K562 (cell line): ENCODE measurements around the gene ECM2. TPM values are rescaled to one million over a fixed set of nuclear protein-coding genes. Genes with fewer than 3 reads are reported as not detected.

Experiments used
- ATAC-seq: fragments of 200-7000 bp; cut with Tn5 transposase; 3 replicates; pipeline ENCODE4 v1.9.1; 2020; ENCODE audit warnings: moderate library complexity
- BruUV-seq: library from RNA; stranded (reverse); fragments of 400-500 nt; replicated peaks from 2 replicates; lab custom pipeline; 2021; lab: Mats Ljungman, UMichigan
- CTCF ChIA-PET: fragments of 300-600 bp; formaldehyde crosslinking; extraction: SDS; loops from one replicate; lab custom pipeline; 2021; ENCODE audit warnings: low intra/inter-chr PET ratio; lab: Yijun Ruan, JAX
- POLR2A ChIA-PET: fragments of 300-600, 350-650 bp; sonication (Branson Sonifier 250); formaldehyde crosslinking; extraction: SDS; loops from one replicate; lab custom pipeline; 2021; ENCODE audit warnings: antibody characterized with exemption, inconsistent platforms; lab: Yijun Ruan, JAX
- DNase-seq, 4 experiments: peaks; one replicate each; pipeline versions ENCODE4 v3.0.0 to v3.0.0-alpha.2; 2011 to 2018; ENCODE audit warnings: low spot score in 3 of 4, mixed read lengths in 3 of 4; ENCODE audit errors: extremely low read depth in 1 of 4
- FAIRE-seq: peaks from 2 replicates; lab custom pipeline; 2011; peaks lifted over from hg19 to GRCh38; lab: Jason Lieb, UNC
- H2AFZ ChIP-seq: 2 replicates; pipeline ENCODE4 v1.6.0; 2011; ENCODE audit warnings: low read depth, low read length, control low read depth, inconsistent platforms
- H3K27ac ChIP-seq: fragments of 200-600 bp; 3 replicates; pipeline ENCODE4 v1.8.0; 2011; ENCODE audit warnings: low read depth, mild to moderate bottlenecking, control low read depth, inconsistent platforms, low read length, moderate library complexity, mixed read lengths; ENCODE audit errors: extremely low read depth
- H3K27me3 ChIP-seq, 2 experiments: fragments of 300-600 bp in 1 of 2; 2 replicates in 1 of 2; 3 replicates in 1 of 2; pipeline versions ENCODE4 v1.6.0 to v1.8.0; 2011; ENCODE audit warnings: inconsistent platforms in 2 of 2, low read length in 2 of 2, mild to moderate bottlenecking in 1 of 2, mixed read lengths in 1 of 2, moderate library complexity in 1 of 2; ENCODE audit not compliant: control insufficient read depth in 2 of 2, insufficient read depth in 2 of 2
- H3K36me3 ChIP-seq: fragments of 300-600 bp; 3 replicates; pipeline ENCODE4 v1.8.0; 2011; ENCODE audit warnings: mild to moderate bottlenecking, low read length, inconsistent platforms; ENCODE audit not compliant: control insufficient read depth, insufficient read depth
- H3K4me1 ChIP-seq, 2 experiments: fragments of 200-600 bp in 1 of 2; replicated peaks in 1 of 2; 2 replicates in 1 of 2; 3 replicates in 1 of 2; pipeline versions ENCODE4 v1.5.1 to v1.8.0; 2011; ENCODE audit warnings: inconsistent platforms in 2 of 2, low read length in 2 of 2, mild to moderate bottlenecking in 1 of 2, mixed read lengths in 1 of 2, moderate library complexity in 1 of 2; ENCODE audit not compliant: control insufficient read depth in 2 of 2, insufficient read depth in 2 of 2
- H3K4me2 ChIP-seq: 2 replicates; pipeline ENCODE4 v1.6.1; 2011; ENCODE audit warnings: low read length, control low read depth, inconsistent platforms, mixed read lengths; ENCODE audit not compliant: insufficient read depth
- H3K4me3 ChIP-seq: fragments of 200-600 bp; sonication (generic), shearing (Covaris generic); 2 replicates; pipeline ENCODE4 v1.5.1; 2016; ENCODE audit warnings: control low read depth, inconsistent platforms
- H3K79me2 ChIP-seq: fragments of 200-600 bp; 3 replicates; pipeline ENCODE4 v1.8.0; 2011; ENCODE audit warnings: low read length, inconsistent platforms; ENCODE audit not compliant: control insufficient read depth, insufficient read depth
- H3K9ac ChIP-seq, 2 experiments: 2 replicates each; pipeline versions ENCODE4 v1.6.0 to v1.6.1; 2011; ENCODE audit warnings: low read depth in 2 of 2, low read length in 2 of 2, control low read depth in 1 of 2, inconsistent platforms in 1 of 2, mild to moderate bottlenecking in 1 of 2, mixed read lengths in 1 of 2; ENCODE audit not compliant: insufficient read depth in 1 of 2
- H3K9me1 ChIP-seq: one replicate; pipeline ENCODE4 v1.6.0; 2011; ENCODE audit warnings: inconsistent platforms, mild to moderate bottlenecking, low read length, moderate library complexity; ENCODE audit not compliant: control insufficient read depth, insufficient read depth
- H3K9me3 ChIP-seq: replicated peaks from 2 replicates; pipeline ENCODE4 v1.5.1; 2011; ENCODE audit warnings: low read depth, low read length, inconsistent platforms; ENCODE audit not compliant: control insufficient read depth, insufficient read depth
- H4K20me1 ChIP-seq: replicated peaks from 2 replicates; pipeline ENCODE4 v1.6.1; 2011; ENCODE audit warnings: low read length, inconsistent platforms, mixed read lengths; ENCODE audit not compliant: control insufficient read depth, insufficient read depth
- ARHGAP35 ChIP-seq: fragments of 450-650 bp; IDR thresholded peaks from 2 replicates; pipeline ENCODE4 v1.6.1; 2018; ENCODE audit not compliant: partially characterized antibody
- FUS ChIP-seq: fragments of 200-400 bp; formaldehyde crosslinking; optimal IDR thresholded peaks from 2 replicates; pipeline ENCODE3; 2017; ENCODE audit warnings: low read depth, low read length
- HDGF ChIP-seq: fragments of 450-650 bp; IDR thresholded peaks from 2 replicates; pipeline ENCODE4 v1.6.1; 2016
- HMGN3 ChIP-seq: IDR thresholded peaks from 2 replicates; pipeline ENCODE4 v1.6.1; 2011; ENCODE audit warnings: borderline replicate concordance, low read depth, mild to moderate bottlenecking, mixed read lengths, low read length; ENCODE audit not compliant: insufficient read length; ENCODE audit errors: extremely low read depth
- MCM3 ChIP-seq: fragments of 450-650 bp; IDR thresholded peaks from 2 replicates; pipeline ENCODE4 v1.6.1; 2016
- NONO ChIP-seq, 2 experiments: fragments of 200-400 bp in 1 of 2; fragments of 450-650 bp in 1 of 2; formaldehyde crosslinking in 1 of 2; IDR thresholded peaks; 2 replicates each; pipeline ENCODE4 v1.6.1; 2017; ENCODE audit warnings: low read depth in 2 of 2, mild to moderate bottlenecking in 2 of 2, moderate library complexity in 2 of 2, low read length in 1 of 2
- PTTG1 ChIP-seq: fragments of 450-650 bp; IDR thresholded peaks from 2 replicates; pipeline ENCODE4 v1.6.1; 2016; ENCODE audit warnings: low read depth, mild to moderate bottlenecking, missing genetic modification characterization, missing compliant biosample characterization
- RFX5 ChIP-seq: IDR thresholded peaks from 2 replicates; pipeline ENCODE4 v1.6.1; 2011; ENCODE audit warnings: low read depth, mild to moderate bottlenecking, improper control_type of control experiment, low read length
- SMAD2 ChIP-seq: fragments of 150-350 bp; IDR thresholded peaks from 2 replicates; pipeline ENCODE4 v1.6.1; 2014; ENCODE audit warnings: low read depth, mild to moderate bottlenecking, low read length
- TCF7L2 ChIP-seq: fragments of 150-350 bp; IDR thresholded peaks from 2 replicates; pipeline ENCODE4 v1.6.1; 2016; ENCODE audit warnings: low read depth, mild to moderate bottlenecking, low read length, moderate library complexity
- ZNF347 ChIP-seq: fragments of 450-650 bp; formaldehyde crosslinking; IDR thresholded peaks from 2 replicates; pipeline ENCODE4 v1.4.0; 2020; ENCODE audit warnings: low read depth, mild to moderate bottlenecking, moderate library complexity
- WGBS: fragments of 100-300 bp; shearing (Covaris generic); methylation state at CpG from one replicate; pipeline ENCODE4 v1.1.6; 2016; ENCODE audit warnings: low coverage, mixed read lengths; ENCODE audit not compliant: insufficient coverage; ENCODE audit errors: missing lambda C conversion rate; 5-methylcytosine and 5-hydroxymethylcytosine counted together
- in situ Hi-C: fragments of 300-500 bp; cut with MboI; formaldehyde crosslinking; loops from 4 replicates; pipeline ENCODE4 v1.15.0; 2018; ENCODE audit warnings: inconsistent platforms, mixed read lengths
- intact Hi-C: fragments of 100-400 bp; cut with micrococcal nuclease; formaldehyde crosslinking; loops from 2 replicates; pipeline ENCODE4 v1.14.2; 2022
- polyA plus RNA-seq, 8 experiments: library from polyadenylated mRNA; depleted of rRNA in 4 of 8; stranded (reverse) in 5 of 8; unstranded in 3 of 8; fragments of >200 nt; fragmentation: Nextera tagmentation in 2 of 8; fragmentation: Illumina TruSeq in 1 of 8; extraction: Ambion mirVana in 2 of 8; extraction: Trizol in 1 of 8; gene quantifications; 2 replicates each; pipeline versions ENCODE4 v1.2.1 to v1.2.3, GENCODE V29; 2011 to 2014; ENCODE audit warnings: inconsistent platforms in 1 of 8, missing spikeins in 1 of 8
- total RNA-seq, 7 experiments: library from RNA; depleted of rRNA in 6 of 7; stranded (reverse); fragments of >200 nt in 6 of 7; fragmentation: Illumina TruSeq in 2 of 7; extraction: Trizol in 2 of 7; gene quantifications; 2 replicates each; pipeline versions ENCODE4 v1.2.1 to v1.2.3, GENCODE V29; 2011 to 2021; ENCODE audit warnings: low replicate concordance in 1 of 7
- TF ChIP-seq, protein P1 (sequence below), 3 experiments: fragments of 200-800 bp in 1 of 3; fragments of 250-450 bp in 1 of 3; fragments of 450-650 bp in 1 of 3; sonication (Bioruptor Pico) in 1 of 3; sonication (Bioruptor generic) in 1 of 3; formaldehyde crosslinking in 1 of 3; IDR thresholded peaks; 2 replicates each; pipeline versions ENCODE4 v1.6.1 to v1.8.0; 2016 to 2022; ENCODE audit warnings: mild to moderate bottlenecking in 2 of 3, missing genetic modification characterization in 2 of 3, missing compliant biosample characterization in 1 of 3, moderate library complexity in 1 of 3

Gene ECM2
- total and polyA plus RNA-seq, 9 of the 15 experiments (the other 6 are each of a cell fraction or from before 2014, with no cell fraction given) = 0.03 to 0.07 TPM; not detected in 7

DNA sequence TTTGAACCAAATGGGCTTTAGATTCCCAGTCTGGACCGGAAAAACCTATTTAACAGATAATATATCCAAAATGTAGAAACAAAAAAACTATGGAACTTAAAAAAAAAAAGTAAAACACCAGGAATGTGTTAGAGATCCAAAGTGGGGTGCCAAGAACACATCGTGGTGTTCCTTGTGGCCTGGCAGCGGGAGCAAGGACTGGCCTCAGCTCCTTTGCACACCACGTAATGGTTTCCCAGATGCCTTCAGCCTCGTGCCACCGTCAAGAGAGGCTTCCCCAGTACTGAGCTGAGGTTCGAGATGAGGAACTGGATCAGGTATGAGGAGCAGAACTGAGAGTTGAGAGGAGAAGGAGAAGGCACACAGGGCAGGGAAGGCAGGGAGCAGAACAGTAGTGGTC, 57.0 kb downstream of the ECM2 start:
- H3K4me2 ChIP-seq = no peak overlapping the region
- no peak overlapping the region for H2AFZ ChIP-seq
- WGBS = 70% methylated on average over 6 of the region's 7 CpGs
- CTCF ChIA-PET = no interaction called here
- H3K9me1 ChIP-seq = no peaks in the 10 kb centered on the region
- no peaks in the 10 kb centered on the region for H3K36me3 ChIP-seq
- in situ Hi-C loops (no loop called here), intact Hi-C loops (no loop called here)
- H3K4me1 ChIP-seq = no peaks in the 10 kb centered on the region; a peak in 1 of 5 replicates
- no peak overlapping the region for H3K9ac ChIP-seq
- FAIRE-seq = no peak
- no peak overlapping the region for H3K4me3 ChIP-seq
- H3K9me3 ChIP-seq = no peaks in the 10 kb centered on the region
- H4K20me1 ChIP-seq = no peaks in the 10 kb centered on the region
- no peaks in the 10 kb centered on the region for H3K79me2 ChIP-seq
- POLR2A ChIA-PET = no interaction called here
- DNase-seq = no peak
- no peak for TF ChIP-seq FUS
- no peak for TF ChIP-seq PTTG1 (tag)
- no peak for TF ChIP-seq ARHGAP35
- no peak for TF ChIP-seq NONO (IDR thresholded peaks at IDR 0.05; ENCODE audit: low read depth in 2 of 2, low read length in 1 of 2)
- TF ChIP-seq ZNF347 (CRISPR knock-in tag) = no peak
- no peak for TF ChIP-seq HDGF
- TF ChIP-seq HMGN3 = no peak
- TF ChIP-seq, protein P1, sequence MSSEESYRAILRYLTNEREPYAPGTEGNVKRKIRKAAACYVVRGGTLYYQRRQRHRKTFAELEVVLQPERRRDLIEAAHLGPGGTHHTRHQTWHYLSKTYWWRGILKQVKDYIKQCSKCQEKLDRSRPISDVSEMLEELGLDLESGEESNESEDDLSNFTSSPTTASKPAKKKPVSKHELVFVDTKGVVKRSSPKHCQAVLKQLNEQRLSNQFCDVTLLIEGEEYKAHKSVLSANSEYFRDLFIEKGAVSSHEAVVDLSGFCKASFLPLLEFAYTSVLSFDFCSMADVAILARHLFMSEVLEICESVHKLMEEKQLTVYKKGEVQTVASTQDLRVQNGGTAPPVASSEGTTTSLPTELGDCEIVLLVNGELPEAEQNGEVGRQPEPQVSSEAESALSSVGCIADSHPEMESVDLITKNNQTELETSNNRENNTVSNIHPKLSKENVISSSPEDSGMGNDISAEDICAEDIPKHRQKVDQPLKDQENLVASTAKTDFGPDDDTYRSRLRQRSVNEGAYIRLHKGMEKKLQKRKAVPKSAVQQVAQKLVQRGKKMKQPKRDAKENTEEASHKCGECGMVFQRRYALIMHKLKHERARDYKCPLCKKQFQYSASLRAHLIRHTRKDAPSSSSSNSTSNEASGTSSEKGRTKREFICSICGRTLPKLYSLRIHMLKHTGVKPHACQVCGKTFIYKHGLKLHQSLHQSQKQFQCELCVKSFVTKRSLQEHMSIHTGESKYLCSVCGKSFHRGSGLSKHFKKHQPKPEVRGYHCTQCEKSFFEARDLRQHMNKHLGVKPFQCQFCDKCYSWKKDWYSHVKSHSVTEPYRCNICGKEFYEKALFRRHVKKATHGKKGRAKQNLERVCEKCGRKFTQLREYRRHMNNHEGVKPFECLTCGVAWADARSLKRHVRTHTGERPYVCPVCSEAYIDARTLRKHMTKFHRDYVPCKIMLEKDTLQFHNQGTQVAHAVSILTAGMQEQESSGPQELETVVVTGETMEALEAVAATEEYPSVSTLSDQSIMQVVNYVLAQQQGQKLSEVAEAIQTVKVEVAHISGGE (CRISPR knock-in tag; IDR thresholded peaks at IDR 0.05) = no peak
- TF ChIP-seq TCF7L2 = no peak
- no peak for TF ChIP-seq SMAD2
- no peak for TF ChIP-seq RFX5
- no peak for TF ChIP-seq MCM3
- H3K27me3 ChIP-seq = no peaks in the 10 kb centered on the region
- H3K27ac ChIP-seq = no peak overlapping the region
- no TSS peak for BruUV-seq
- no peak for ATAC-seq
